ENCODE measurements around the gene MYCBPAP. TPM values are rescaled to one million over a fixed set of nuclear protein-coding genes. Genes with fewer than 3 reads are reported as not detected.
"Not testable (repeated sequence)": the region's sequence is repeated elsewhere in the genome, so short reads cannot be mapped to it uniquely, and the experiment has no call there.

MYCBPAP gene
- total RNA-seq, 1 donor from 2014 or later: 0.82 TPM

- no peak for FAIRE-seq
- DNase-seq (ENCODE audit: low spot score in 2 of 2): no peak
These were observed 38.5 kb upstream of the MYCBPAP start for GRCh38 chr17:50469671-50470305.

- FAIRE-seq (no peak), DNase-seq (ENCODE audit: low spot score in 2 of 2) (no peak)
These were observed 37.8 kb upstream of the MYCBPAP start for GRCh38 chr17:50470426-50470825.

- DNase-seq (ENCODE audit: low spot score in 2 of 2): no peak
- FAIRE-seq: no peak
These were observed 37.0 kb upstream of the MYCBPAP start for GRCh38 chr17:50471009-50471905.

- no peak for FAIRE-seq
- no peak for DNase-seq (ENCODE audit: low spot score in 2 of 2)
These were observed 36.0 kb upstream of the MYCBPAP start for GRCh38 chr17:50472286-50472685.

- FAIRE-seq; DNase-seq (ENCODE audit: low spot score in 2 of 2): not testable (repeated sequence)
These were observed 35.5 kb upstream of the MYCBPAP start for GRCh38 chr17:50472761-50473161.

- FAIRE-seq (no peak), DNase-seq (ENCODE audit: low spot score in 2 of 2) (no peak)
These were observed 34.3 kb upstream of the MYCBPAP start for GRCh38 chr17:50473901-50474300.

GRCh38 chr17:50474523-50474922 lies 33.7 kb upstream of the MYCBPAP start:
- DNase-seq (ENCODE audit: low spot score in 2 of 2) (no peak), FAIRE-seq (no peak)

- no peak for DNase-seq (ENCODE audit: low spot score in 2 of 2)
- no peak for FAIRE-seq
These were observed 32.9 kb upstream of the MYCBPAP start for GRCh38 chr17:50475362-50475761.

- FAIRE-seq; DNase-seq (ENCODE audit: low spot score in 2 of 2): not testable (repeated sequence)
These were observed 32.3 kb upstream of the MYCBPAP start for GRCh38 chr17:50475775-50476544.

- FAIRE-seq (no peak), DNase-seq (ENCODE audit: low spot score in 2 of 2) (no peak)
These were observed 31.5 kb upstream of the MYCBPAP start for GRCh38 chr17:50476545-50477315.

- DNase-seq (ENCODE audit: low spot score in 2 of 2) (no peak), FAIRE-seq (no peak)
These were observed 30.3 kb upstream of the MYCBPAP start for GRCh38 chr17:50477976-50478375.

- FAIRE-seq: no peak
- peak; percentile 85 to 86 for DNase-seq (ENCODE audit: low spot score in 2 of 2)
These were observed 29.6 kb upstream of the MYCBPAP start, which contains the start of gene RSAD1 for GRCh38 chr17:50478391-50479381. Gene RSAD1 (plus strand): TSS chr17:50478860. CDS start chr17:50478885, 25 bp downstream.

GRCh38 chr17:50479522-50480141 lies 28.6 kb upstream of the MYCBPAP start:
- FAIRE-seq: no peak
- DNase-seq (ENCODE audit: low spot score in 2 of 2): peak; percentile 60 to 65

- no peak for FAIRE-seq
- DNase-seq (ENCODE audit: low spot score in 2 of 2): no peak
These were observed 28.0 kb upstream of the MYCBPAP start for GRCh38 chr17:50480142-50480764.

- DNase-seq (ENCODE audit: low spot score in 2 of 2) (no peak), FAIRE-seq (no peak)
These were observed 27.3 kb upstream of the MYCBPAP start for GRCh38 chr17:50480854-50481490.

GRCh38 chr17:50481648-50482047 lies 26.6 kb upstream of the MYCBPAP start:
- DNase-seq (ENCODE audit: low spot score in 2 of 2): no peak
- no peak for FAIRE-seq

GRCh38 chr17:50482110-50482509 lies 26.1 kb upstream of the MYCBPAP start:
- DNase-seq (ENCODE audit: low spot score in 2 of 2) (no peak), FAIRE-seq (no peak)
